Cardiac muscle cell (in vitro differentiated cells and primary cell): Measurements from ENCODE around the gene ENOX1. TPM values are rescaled to one million over a fixed set of nuclear protein-coding genes. Genes with fewer than 3 reads are reported as not detected.

ENCODE experiments used
- DNase-seq, 2 donors: peaks; one replicate each; pipeline versions ENCODE4 v3.0.0 to v3.0.0-alpha.2; 2010 to 2017; ENCODE audit warnings: low read depth in 1 of 2, low spot score in 1 of 2
- H3K27ac ChIP-seq: fragments of 200-600 bp; sonication (generic); 2 replicates; pipeline ENCODE4 v1.5.1; 2016
- H3K27me3 ChIP-seq: fragments of 200-600 bp; sonication (generic); 2 replicates; pipeline ENCODE4 v1.6.0; 2016; ENCODE audit warnings: control low read depth
- H3K36me3 ChIP-seq: fragments of 200-600 bp; sonication (generic); 2 replicates; pipeline ENCODE4 v1.5.1; 2016; ENCODE audit warnings: control low read depth
- H3K4me1 ChIP-seq: fragments of 200-600 bp; sonication (generic); 2 replicates; pipeline ENCODE4 v1.8.1; 2017; ENCODE audit warnings: low read depth, mild to moderate bottlenecking, mixed run types
- H3K4me3 ChIP-seq: fragments of 200-600 bp; sonication (generic); 2 replicates; pipeline ENCODE4 v1.5.1; 2016; ENCODE audit warnings: mild to moderate bottlenecking
- H3K9me3 ChIP-seq: fragments of 200-600 bp; sonication (generic); 2 replicates; pipeline ENCODE4 v1.5.1; 2017; ENCODE audit warnings: low read depth, mild to moderate bottlenecking, control low read depth
- polyA plus RNA-seq: library from polyadenylated mRNA; unstranded; fragments of >200 nt; fragmentation: Nextera tagmentation; extraction: Ambion mirVana; gene quantifications from 2 replicates; pipeline ENCODE4 v1.2.1, GENCODE V29; 2016
- total RNA-seq: library from RNA; depleted of rRNA; stranded (reverse); fragments of >200 nt; gene quantifications from 2 replicates; pipeline ENCODE4 v1.2.3, GENCODE V29; 2016
- TF ChIP-seq, protein P1 (sequence below): IDR thresholded peaks from 2 replicates; pipeline ENCODE4 v1.5.1; 2012; ENCODE audit warnings: low read depth, mild to moderate bottlenecking, low read length

ENOX1 gene
- total and polyA plus RNA-seq, 2 experiments from 2014 or later = 2.0 to 5.1 TPM

DNA sequence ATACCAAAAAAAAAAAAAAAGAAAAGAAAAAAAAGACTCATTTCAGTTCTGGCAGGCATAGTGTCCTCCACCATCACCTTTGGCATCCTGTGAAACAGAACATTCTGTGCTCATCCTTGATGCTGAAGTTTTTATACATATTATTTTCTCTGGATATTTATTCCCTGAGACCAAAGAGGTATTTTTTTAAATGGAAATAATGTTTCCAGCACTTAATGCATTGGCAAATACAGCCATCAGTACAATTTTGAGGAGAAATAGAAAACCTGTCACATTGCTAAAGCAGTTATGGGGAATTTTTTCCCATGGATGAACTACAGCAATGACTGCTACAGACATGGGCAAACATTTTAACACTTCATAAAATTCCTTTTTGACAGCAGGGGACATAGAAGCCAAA lies 451.0 kb downstream of the ENOX1 start:
- Histone ChIP-seq H3K27ac (no peak overlapping the region), H3K27me3 (no peaks in the 10 kb centered on the region), H3K4me3 (no peak overlapping the region), H3K36me3 (no peaks in the 10 kb centered on the region), H3K9me3 (no peaks in the 10 kb centered on the region), H3K4me1 (peaks cover 28% of the 10 kb centered on the region)
- no peak for DNase-seq
- TF ChIP-seq, protein P1, sequence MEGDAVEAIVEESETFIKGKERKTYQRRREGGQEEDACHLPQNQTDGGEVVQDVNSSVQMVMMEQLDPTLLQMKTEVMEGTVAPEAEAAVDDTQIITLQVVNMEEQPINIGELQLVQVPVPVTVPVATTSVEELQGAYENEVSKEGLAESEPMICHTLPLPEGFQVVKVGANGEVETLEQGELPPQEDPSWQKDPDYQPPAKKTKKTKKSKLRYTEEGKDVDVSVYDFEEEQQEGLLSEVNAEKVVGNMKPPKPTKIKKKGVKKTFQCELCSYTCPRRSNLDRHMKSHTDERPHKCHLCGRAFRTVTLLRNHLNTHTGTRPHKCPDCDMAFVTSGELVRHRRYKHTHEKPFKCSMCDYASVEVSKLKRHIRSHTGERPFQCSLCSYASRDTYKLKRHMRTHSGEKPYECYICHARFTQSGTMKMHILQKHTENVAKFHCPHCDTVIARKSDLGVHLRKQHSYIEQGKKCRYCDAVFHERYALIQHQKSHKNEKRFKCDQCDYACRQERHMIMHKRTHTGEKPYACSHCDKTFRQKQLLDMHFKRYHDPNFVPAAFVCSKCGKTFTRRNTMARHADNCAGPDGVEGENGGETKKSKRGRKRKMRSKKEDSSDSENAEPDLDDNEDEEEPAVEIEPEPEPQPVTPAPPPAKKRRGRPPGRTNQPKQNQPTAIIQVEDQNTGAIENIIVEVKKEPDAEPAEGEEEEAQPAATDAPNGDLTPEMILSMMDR = no peak

DNA sequence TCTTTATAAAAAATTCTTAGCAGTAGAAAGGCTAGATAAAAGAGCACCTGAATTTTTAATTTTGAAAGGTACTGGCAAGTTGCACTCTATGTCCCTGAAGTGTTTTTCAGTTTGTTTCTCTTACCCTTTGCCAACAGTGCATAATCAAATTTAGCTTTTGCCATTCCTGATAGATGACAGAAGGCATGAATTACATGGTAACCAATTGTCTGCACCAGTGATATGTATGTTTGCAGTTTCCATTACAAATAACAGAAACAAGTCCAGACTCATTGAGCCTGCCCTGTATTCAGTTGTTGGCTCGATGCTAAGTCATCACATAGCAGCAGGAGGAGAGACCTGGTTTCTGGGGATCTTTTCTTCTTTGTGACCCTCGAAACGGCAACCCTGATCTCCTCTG lies 453.6 kb downstream of the ENOX1 start:
- TF ChIP-seq, protein P1 = no peak
- Histone ChIP-seq H3K9me3 (no peaks in the 10 kb centered on the region), H3K27me3 (no peaks in the 10 kb centered on the region), H3K36me3 (no peaks in the 10 kb centered on the region), H3K27ac (no peak overlapping the region), H3K4me3 (no peak overlapping the region), H3K4me1 (peaks cover 28% of the 10 kb centered on the region)
- no peak for DNase-seq

DNA sequence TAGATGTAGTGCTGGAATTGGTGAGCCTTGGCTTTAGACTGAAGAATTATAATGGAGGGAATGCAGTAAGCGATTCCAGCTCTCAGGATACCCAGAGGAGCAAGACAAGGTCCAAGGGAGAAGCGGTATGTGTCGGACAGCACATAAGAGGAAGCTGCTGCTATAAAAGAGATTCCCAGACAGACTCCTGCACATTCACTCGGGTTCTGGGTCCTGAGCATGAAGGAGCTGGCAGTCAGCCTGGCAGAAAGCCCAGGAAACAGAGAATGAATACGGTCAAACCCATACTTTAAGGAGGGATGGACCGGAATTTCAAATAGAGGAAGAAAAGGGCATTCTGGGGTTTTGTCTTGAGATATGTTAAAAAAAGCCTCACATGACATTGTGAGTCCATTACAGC lies 455.1 kb downstream of the ENOX1 start:
- no peaks in the 10 kb centered on the region for H3K36me3 ChIP-seq
- no peaks in the 10 kb centered on the region for H3K9me3 ChIP-seq
- no peaks in the 10 kb centered on the region for H3K27me3 ChIP-seq
- no peak overlapping the region for H3K27ac ChIP-seq
- peaks cover 34% of the 10 kb centered on the region for H3K4me1 ChIP-seq
- TF ChIP-seq, protein P1 = no peak
- H3K4me3 ChIP-seq = no peak overlapping the region
- DNase-seq = peak in 1 of 2 donors; percentile 57

DNA sequence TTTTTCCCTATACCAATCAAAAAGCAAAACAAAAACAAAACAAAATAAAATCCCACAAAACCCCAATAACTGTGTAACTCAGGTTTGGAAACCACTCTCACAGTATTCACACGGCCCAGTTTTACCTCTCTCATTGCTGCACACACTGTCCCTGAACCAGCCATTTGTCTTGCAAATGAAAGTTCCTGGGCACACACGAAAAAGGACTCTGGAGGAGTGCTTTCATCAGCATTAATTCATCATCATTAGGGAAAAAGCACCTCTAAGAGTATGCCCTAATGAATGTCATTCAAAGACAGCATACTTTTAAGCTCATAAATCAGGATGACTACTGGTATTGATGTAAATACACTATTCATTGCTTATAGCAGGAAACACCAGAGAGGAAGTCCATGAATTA lies 457.1 kb downstream of the ENOX1 start:
- H3K27me3 ChIP-seq = no peaks in the 10 kb centered on the region
- no peaks in the 10 kb centered on the region for H3K36me3 ChIP-seq
- H3K4me1 ChIP-seq = peaks cover 22% of the 10 kb centered on the region
- H3K9me3 ChIP-seq = no peaks in the 10 kb centered on the region
- TF ChIP-seq, protein P1 = no peak
- no peak overlapping the region for H3K4me3 ChIP-seq
- no peak for DNase-seq
- no peak overlapping the region for H3K27ac ChIP-seq

DNA sequence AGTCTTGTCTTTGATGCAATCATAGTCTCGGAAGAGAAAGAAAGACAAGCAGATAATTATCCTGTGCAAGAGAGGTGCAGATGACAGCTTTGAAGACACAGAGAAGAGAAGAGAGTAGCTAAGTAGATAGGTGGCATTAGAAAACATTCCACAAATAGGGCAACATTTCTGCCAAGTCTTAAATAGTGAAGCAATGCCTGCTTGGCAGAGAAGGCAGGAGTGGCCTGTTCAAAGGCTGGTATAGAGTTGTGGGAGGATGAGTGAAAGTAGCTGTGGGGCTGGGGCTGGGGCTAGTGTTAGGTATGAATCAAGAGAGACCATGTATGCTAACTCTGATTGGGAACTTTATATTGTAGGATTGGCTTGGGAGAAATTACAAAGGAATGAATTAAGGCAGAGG lies 457.9 kb downstream of the ENOX1 start:
- Histone ChIP-seq H3K4me1 (peaks cover 20% of the 10 kb centered on the region), H3K27ac (no peak overlapping the region), H3K4me3 (no peak overlapping the region), H3K36me3 (no peaks in the 10 kb centered on the region), H3K27me3 (no peaks in the 10 kb centered on the region), H3K9me3 (no peaks in the 10 kb centered on the region)
- no peak for DNase-seq
- TF ChIP-seq, protein P1 = no peak

DNA sequence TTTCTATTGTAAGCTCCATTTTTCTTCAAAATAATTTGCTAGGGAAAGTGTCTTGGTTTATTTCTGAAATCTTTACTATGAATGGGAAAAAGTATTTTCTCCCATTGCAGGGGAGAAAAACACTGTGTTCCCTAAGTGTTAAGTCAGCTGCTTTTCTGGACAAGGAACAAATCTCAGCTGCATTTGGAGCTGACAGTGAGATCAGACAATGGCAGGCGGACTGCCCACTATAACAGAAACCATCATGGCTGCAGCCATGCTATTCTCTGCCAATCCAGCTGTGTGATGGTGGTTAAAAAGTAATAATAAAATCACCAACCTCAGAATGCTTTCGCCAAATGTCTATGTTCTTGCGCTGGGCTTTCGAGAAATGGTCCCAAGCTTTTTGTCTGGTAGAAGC lies 460.7 kb downstream of the ENOX1 start:
- Histone ChIP-seq H3K4me3 (no peak overlapping the region), H3K36me3 (no peaks in the 10 kb centered on the region), H3K4me1 (peaks cover 15% of the 10 kb centered on the region), H3K9me3 (no peaks in the 10 kb centered on the region), H3K27ac (no peak overlapping the region), H3K27me3 (no peaks in the 10 kb centered on the region)
- TF ChIP-seq, protein P1 = no peak
- no peak for DNase-seq
